ENCODE measurements around the gene KIF21A. TPM values are rescaled to one million over a fixed set of nuclear protein-coding genes. Genes with fewer than 3 reads are reported as not detected.

KIF21A gene
- total RNA-seq, 1 donor from 2014 or later = 54.8 TPM

DNA sequence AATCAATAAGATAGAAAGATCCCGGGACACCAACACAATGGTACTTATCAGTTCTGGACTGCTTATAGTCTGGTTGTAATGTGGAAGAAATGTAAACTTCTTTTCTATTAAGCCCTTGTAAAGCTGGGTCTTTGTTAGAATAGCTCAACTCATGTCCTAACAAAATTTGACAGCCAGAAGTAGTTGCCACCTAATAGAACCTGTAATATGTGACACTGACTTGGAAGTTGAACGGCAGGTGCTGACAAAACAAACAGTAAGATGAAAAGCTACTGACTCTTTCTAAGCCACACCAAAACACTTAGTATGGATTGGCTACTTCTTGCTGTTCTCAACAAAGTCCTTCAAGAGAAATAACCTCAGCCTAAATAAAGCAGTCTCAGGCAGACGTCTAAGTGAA, 56.6 kb downstream of the KIF21A start:
- no peak overlapping the region for H3K27ac Mint-ChIP-seq (ENCODE audit: unreplicated experiment)
- no peaks in the 10 kb centered on the region for H3K27me3 Mint-ChIP-seq (ENCODE audit: low read depth)
- TF ChIP-seq, protein P1, sequence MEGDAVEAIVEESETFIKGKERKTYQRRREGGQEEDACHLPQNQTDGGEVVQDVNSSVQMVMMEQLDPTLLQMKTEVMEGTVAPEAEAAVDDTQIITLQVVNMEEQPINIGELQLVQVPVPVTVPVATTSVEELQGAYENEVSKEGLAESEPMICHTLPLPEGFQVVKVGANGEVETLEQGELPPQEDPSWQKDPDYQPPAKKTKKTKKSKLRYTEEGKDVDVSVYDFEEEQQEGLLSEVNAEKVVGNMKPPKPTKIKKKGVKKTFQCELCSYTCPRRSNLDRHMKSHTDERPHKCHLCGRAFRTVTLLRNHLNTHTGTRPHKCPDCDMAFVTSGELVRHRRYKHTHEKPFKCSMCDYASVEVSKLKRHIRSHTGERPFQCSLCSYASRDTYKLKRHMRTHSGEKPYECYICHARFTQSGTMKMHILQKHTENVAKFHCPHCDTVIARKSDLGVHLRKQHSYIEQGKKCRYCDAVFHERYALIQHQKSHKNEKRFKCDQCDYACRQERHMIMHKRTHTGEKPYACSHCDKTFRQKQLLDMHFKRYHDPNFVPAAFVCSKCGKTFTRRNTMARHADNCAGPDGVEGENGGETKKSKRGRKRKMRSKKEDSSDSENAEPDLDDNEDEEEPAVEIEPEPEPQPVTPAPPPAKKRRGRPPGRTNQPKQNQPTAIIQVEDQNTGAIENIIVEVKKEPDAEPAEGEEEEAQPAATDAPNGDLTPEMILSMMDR (conservative IDR thresholded peaks at IDR 0.05) = no peak
- no peak overlapping the region for H3K4me3 Mint-ChIP-seq
- no peaks in the 10 kb centered on the region for H3K9me3 Mint-ChIP-seq
- H3K4me1 Mint-ChIP-seq = peaks cover 20% of the 10 kb centered on the region
- no peaks in the 10 kb centered on the region for H3K36me3 Mint-ChIP-seq (ENCODE audit: low read depth)
- DNase-seq (ENCODE audit: low read depth, low spot score) = no peak

GRCh38 chr12:39383114-39383513, 59.8 kb downstream of the KIF21A start:
- no peak overlapping the region for H3K4me3 Mint-ChIP-seq
- H3K36me3 Mint-ChIP-seq (ENCODE audit: low read depth) = no peaks in the 10 kb centered on the region

DNA sequence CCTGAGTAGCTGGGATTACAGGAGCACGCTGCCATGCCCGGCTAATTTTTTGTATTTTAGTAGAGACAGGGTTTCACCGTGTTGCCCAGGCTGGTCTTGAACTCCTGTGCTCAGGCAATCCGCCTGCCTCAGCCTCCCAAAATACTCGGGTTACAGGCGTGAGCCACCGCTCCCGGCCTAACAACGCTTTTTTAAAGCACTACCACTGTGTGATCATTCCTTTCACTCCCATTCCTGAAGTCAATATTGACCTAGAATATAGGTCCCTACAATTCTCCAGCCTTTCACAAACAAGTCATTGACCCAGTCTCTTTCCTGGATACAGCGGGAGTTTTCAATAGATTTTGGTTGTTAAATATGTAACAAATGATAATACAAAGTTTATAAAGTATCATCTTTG, 62.8 kb downstream of the KIF21A start:
- H3K36me3 Mint-ChIP-seq (ENCODE audit: low read depth) = no peaks in the 10 kb centered on the region
- TF ChIP-seq, protein P1 (conservative IDR thresholded peaks at IDR 0.05) = no peak
- H3K27ac Mint-ChIP-seq (ENCODE audit: unreplicated experiment) = no peak overlapping the region
- DNase-seq (ENCODE audit: low read depth, low spot score) = no peak
- no peaks in the 10 kb centered on the region for H3K27me3 Mint-ChIP-seq (ENCODE audit: low read depth)
- peaks cover 7% of the 10 kb centered on the region for H3K4me1 Mint-ChIP-seq
- H3K4me3 Mint-ChIP-seq = no peak overlapping the region
- H3K9me3 Mint-ChIP-seq = no peaks in the 10 kb centered on the region

More at GRCh38 chr12:39383114-39383513, 59.8 kb downstream of the KIF21A start:
- H3K4me1 Mint-ChIP-seq = peaks cover 21% of the 10 kb centered on the region
- H3K27me3 Mint-ChIP-seq (ENCODE audit: low read depth) = no peaks in the 10 kb centered on the region
- DNase-seq (ENCODE audit: low read depth, low spot score) = no peak
- TF ChIP-seq, protein P1 (conservative IDR thresholded peaks at IDR 0.05) = no peak
- H3K9me3 Mint-ChIP-seq = no peaks in the 10 kb centered on the region
- no peak overlapping the region for H3K27ac Mint-ChIP-seq (ENCODE audit: unreplicated experiment)

GRCh38 chr12:39378341-39378740, 64.6 kb downstream of the KIF21A start:
- Mint-ChIP-seq H3K9me3 (no peaks in the 10 kb centered on the region), H3K27ac (ENCODE audit: unreplicated experiment) (no peak overlapping the region), H3K27me3 (ENCODE audit: low read depth) (no peaks in the 10 kb centered on the region), H3K36me3 (ENCODE audit: low read depth) (no peaks in the 10 kb centered on the region), H3K4me1 (peaks cover 7% of the 10 kb centered on the region), H3K4me3 (no peak overlapping the region)
- TF ChIP-seq, protein P1 (conservative IDR thresholded peaks at IDR 0.05) = no peak
- no peak for DNase-seq (ENCODE audit: low read depth, low spot score)

- Mint-ChIP-seq H3K36me3 (ENCODE audit: low read depth) (no peaks in the 10 kb centered on the region), H3K4me1 (peaks cover 9% of the 10 kb centered on the region), H3K4me3 (no peak overlapping the region), H3K9me3 (no peaks in the 10 kb centered on the region), H3K27ac (ENCODE audit: unreplicated experiment) (no peak overlapping the region), H3K27me3 (ENCODE audit: low read depth) (no peaks in the 10 kb centered on the region)
- TF ChIP-seq, protein P1 (conservative IDR thresholded peaks at IDR 0.05) = peak; percentile 18
- DNase-seq (ENCODE audit: low read depth, low spot score) = no peak
These were observed 67.6 kb downstream of the KIF21A start for GRCh38 chr12:39375206-39375808.
